ENCODE data around the gene GNAI2.

DNA sequence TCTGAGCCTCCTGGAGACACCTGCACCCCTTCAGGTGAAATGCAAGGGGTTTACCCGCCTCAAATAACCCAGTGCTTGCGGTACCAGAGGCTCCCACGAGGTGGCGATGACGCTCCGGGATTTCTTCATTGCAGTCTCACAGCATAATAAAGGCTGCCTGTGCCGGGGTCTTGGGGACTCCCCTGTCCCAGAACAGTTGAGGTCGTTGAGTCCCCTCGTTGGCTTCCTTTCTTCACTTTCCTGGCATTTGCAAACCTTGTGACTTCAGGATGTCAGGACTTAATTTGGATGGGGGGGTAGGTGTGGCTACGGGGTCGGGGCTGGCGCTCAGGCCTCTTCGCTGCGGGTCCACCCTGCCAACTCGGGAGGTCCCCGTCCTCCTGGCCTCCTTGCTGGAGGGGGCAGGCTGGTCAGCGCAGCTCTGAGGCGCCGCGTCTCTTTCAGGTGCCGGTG, 43.3 kb upstream of the GNAI2 start:
- no peak for TF ChIP-seq TOX (CRISPR knock-in tag; IDR thresholded peaks at IDR 0.05; ENCODE audit: borderline replicate concordance)
- no peak for TF ChIP-seq ARNTL (CRISPR knock-in tag; IDR thresholded peaks at IDR 0.05; ENCODE audit: borderline replicate concordance, low read depth)
- no peak for TF ChIP-seq ZFP3 (CRISPR knock-in tag; IDR thresholded peaks at IDR 0.05)
- no peak for TF ChIP-seq BACH2 (CRISPR knock-in tag; IDR thresholded peaks at IDR 0.05; ENCODE audit: borderline replicate concordance)
- no peak for TF ChIP-seq ISL1 (CRISPR knock-in tag; IDR thresholded peaks at IDR 0.05)
- no peak for TF ChIP-seq ZFP30 (CRISPR knock-in tag; IDR thresholded peaks at IDR 0.05)
- TF ChIP-seq, protein P1, sequence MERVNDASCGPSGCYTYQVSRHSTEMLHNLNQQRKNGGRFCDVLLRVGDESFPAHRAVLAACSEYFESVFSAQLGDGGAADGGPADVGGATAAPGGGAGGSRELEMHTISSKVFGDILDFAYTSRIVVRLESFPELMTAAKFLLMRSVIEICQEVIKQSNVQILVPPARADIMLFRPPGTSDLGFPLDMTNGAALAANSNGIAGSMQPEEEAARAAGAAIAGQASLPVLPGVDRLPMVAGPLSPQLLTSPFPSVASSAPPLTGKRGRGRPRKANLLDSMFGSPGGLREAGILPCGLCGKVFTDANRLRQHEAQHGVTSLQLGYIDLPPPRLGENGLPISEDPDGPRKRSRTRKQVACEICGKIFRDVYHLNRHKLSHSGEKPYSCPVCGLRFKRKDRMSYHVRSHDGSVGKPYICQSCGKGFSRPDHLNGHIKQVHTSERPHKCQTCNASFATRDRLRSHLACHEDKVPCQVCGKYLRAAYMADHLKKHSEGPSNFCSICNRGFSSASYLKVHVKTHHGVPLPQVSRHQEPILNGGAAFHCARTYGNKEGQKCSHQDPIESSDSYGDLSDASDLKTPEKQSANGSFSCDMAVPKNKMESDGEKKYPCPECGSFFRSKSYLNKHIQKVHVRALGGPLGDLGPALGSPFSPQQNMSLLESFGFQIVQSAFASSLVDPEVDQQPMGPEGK (CRISPR knock-in tag; IDR thresholded peaks at IDR 0.05; ENCODE audit: borderline replicate concordance), result no peak
- no peak for TF ChIP-seq ESRRG (CRISPR knock-in tag; IDR thresholded peaks at IDR 0.05)
- TF ChIP-seq, protein P2, sequence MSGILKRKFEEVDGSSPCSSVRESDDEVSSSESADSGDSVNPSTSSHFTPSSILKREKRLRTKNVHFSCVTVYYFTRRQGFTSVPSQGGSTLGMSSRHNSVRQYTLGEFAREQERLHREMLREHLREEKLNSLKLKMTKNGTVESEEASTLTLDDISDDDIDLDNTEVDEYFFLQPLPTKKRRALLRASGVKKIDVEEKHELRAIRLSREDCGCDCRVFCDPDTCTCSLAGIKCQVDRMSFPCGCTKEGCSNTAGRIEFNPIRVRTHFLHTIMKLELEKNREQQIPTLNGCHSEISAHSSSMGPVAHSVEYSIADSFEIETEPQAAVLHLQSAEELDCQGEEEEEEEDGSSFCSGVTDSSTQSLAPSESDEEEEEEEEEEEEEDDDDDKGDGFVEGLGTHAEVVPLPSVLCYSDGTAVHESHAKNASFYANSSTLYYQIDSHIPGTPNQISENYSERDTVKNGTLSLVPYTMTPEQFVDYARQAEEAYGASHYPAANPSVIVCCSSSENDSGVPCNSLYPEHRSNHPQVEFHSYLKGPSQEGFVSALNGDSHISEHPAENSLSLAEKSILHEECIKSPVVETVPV (CRISPR knock-in tag; IDR thresholded peaks at IDR 0.05), result no peak

Data from SK-N-SH treated with all-trans-retinoic acid at 6 μM for 48 hours (cell line).